OCI-LY1 (cell line): ENCODE data around the gene DDR2.

Experiments used
- H2AFZ ChIP-seq: fragments of 200-600 bp; sonication (generic), shearing (Covaris generic); 2 replicates; pipeline ENCODE4 v1.6.0; 2014; ENCODE audit warnings: antibody characterized with exemption, mild to moderate bottlenecking, low read length
- H3F3A ChIP-seq: fragments of 200-600 bp; sonication (generic), shearing (Covaris generic); 2 replicates; pipeline ENCODE4 v1.6.0; 2014; ENCODE audit warnings: mild to moderate bottlenecking, antibody characterized with exemption, low read length, moderate library complexity; ENCODE audit not compliant: insufficient read depth
- H3K27ac ChIP-seq: fragments of 200-600 bp; sonication (generic); 2 replicates; pipeline ENCODE4 v1.5.1; 2014; ENCODE audit warnings: low read length, mixed run types, mild to moderate bottlenecking, low read depth; ENCODE audit not compliant: poor library complexity, severe bottlenecking
- H3K27me3 ChIP-seq: fragments of 200-600 bp; sonication (generic); 2 replicates; pipeline ENCODE4 v1.6.0; 2014; ENCODE audit warnings: antibody characterized with exemption, mild to moderate bottlenecking, low read length, moderate library complexity; ENCODE audit not compliant: insufficient read depth
- H3K36me3 ChIP-seq: fragments of 200-600 bp; sonication (generic); 2 replicates; pipeline ENCODE4 v1.6.1; 2014; ENCODE audit warnings: mild to moderate bottlenecking, antibody characterized with exemption, low read length, moderate library complexity, mixed read lengths; ENCODE audit not compliant: insufficient read depth
- H3K4me1 ChIP-seq: fragments of 200-600 bp; sonication (generic); 2 replicates; pipeline ENCODE4 v1.5.1; 2014; ENCODE audit warnings: mild to moderate bottlenecking, low read length, moderate library complexity; ENCODE audit not compliant: insufficient read depth, severe bottlenecking
- H3K4me2 ChIP-seq: fragments of 200-600 bp; sonication (generic), shearing (Covaris generic); 2 replicates; pipeline ENCODE4 v1.6.1; 2014; ENCODE audit warnings: low read length
- H3K4me3 ChIP-seq: fragments of 200-600 bp; sonication (generic); 2 replicates; pipeline ENCODE4 v1.5.1; 2014; ENCODE audit warnings: low read length, low read depth, mild to moderate bottlenecking, mixed read lengths; ENCODE audit not compliant: poor library complexity, severe bottlenecking
- H3K79me2 ChIP-seq: fragments of 200-600 bp; shearing (Covaris generic); 2 replicates; pipeline ENCODE4 v1.6.1; 2016; ENCODE audit warnings: mixed run types, low read length, mixed read lengths; ENCODE audit not compliant: insufficient read depth
- H3K9ac ChIP-seq: fragments of 200-600 bp; sonication (generic), shearing (Covaris generic); 2 replicates; pipeline ENCODE4 v1.6.1; 2014; ENCODE audit warnings: mild to moderate bottlenecking, low read length, mixed read lengths
- H3K9me2 ChIP-seq: fragments of 200-600 bp; sonication (generic), shearing (Covaris generic); 2 replicates; pipeline ENCODE4 v1.6.1; 2014; ENCODE audit warnings: low read depth, mild to moderate bottlenecking, low read length, mixed read lengths
- H3K9me3 ChIP-seq: fragments of 200-600 bp; shearing (Covaris generic); 2 replicates; pipeline ENCODE4 v1.6.1; 2014; ENCODE audit warnings: low read length, mixed read lengths
- H4K20me1 ChIP-seq: fragments of 200-600 bp; sonication (generic), shearing (Covaris generic); 2 replicates; pipeline ENCODE4 v1.6.0; 2016; ENCODE audit warnings: mild to moderate bottlenecking, low read length; ENCODE audit not compliant: insufficient read depth
- CTCF ChIP-seq: fragments of 200-600 bp; sonication (generic), shearing (Covaris generic); IDR thresholded peaks from 2 replicates; pipeline ENCODE4 v1.5.1; 2017; ENCODE audit warnings: mild to moderate bottlenecking, antibody characterized with exemption, low read length, moderate library complexity, mixed read lengths
- EZH2 ChIP-seq: fragments of 200-600 bp; sonication (generic), shearing (Covaris generic); IDR thresholded peaks from 2 replicates; pipeline ENCODE4 v1.8.0; 2017; ENCODE audit warnings: borderline replicate concordance, mixed run types, mild to moderate bottlenecking, antibody characterized with exemption, low read length, moderate library complexity, mixed read lengths

Gene DDR2

GRCh38 chr1:162616848-162617247 is 15.4 kb upstream of the DDR2 start:
- H3F3A ChIP-seq, result no peaks in the 10 kb centered on the region
- H3K9me3 ChIP-seq, result peaks cover 11% of the 10 kb centered on the region
- no peaks in the 10 kb centered on the region for H4K20me1 ChIP-seq
- H3K4me1 ChIP-seq, result no peaks in the 10 kb centered on the region
- H3K4me2 ChIP-seq, result no peak overlapping the region
- H3K79me2 ChIP-seq, result no peaks in the 10 kb centered on the region
- no peaks in the 10 kb centered on the region for H3K27me3 ChIP-seq
- H3K4me3 ChIP-seq, result no peak overlapping the region
- H3K27ac ChIP-seq, result no peak overlapping the region
- H3K9me2 ChIP-seq, result no peaks in the 10 kb centered on the region
- H3K36me3 ChIP-seq, result no peaks in the 10 kb centered on the region; the same call in 1 of the 2 replicates
- H3K9ac ChIP-seq, result no peak overlapping the region
- TF ChIP-seq CTCF (no peak), EZH2 (no peak)
- H2AFZ ChIP-seq, result no peak overlapping the region

GRCh38 chr1:162617513-162617912 is 14.8 kb upstream of the DDR2 start:
- no peak overlapping the region for H3K4me3 ChIP-seq
- no peaks in the 10 kb centered on the region for H4K20me1 ChIP-seq
- no peak overlapping the region for H2AFZ ChIP-seq
- H3K4me2 ChIP-seq, result no peak overlapping the region
- no peaks in the 10 kb centered on the region for H3K27me3 ChIP-seq
- no peak overlapping the region for H3K9ac ChIP-seq
- TF ChIP-seq EZH2 (no peak), CTCF (no peak)
- H3F3A ChIP-seq, result no peaks in the 10 kb centered on the region
- peaks cover 11% of the 10 kb centered on the region for H3K9me3 ChIP-seq
- no peak overlapping the region for H3K27ac ChIP-seq
- H3K4me1 ChIP-seq, result no peaks in the 10 kb centered on the region
- H3K9me2 ChIP-seq, result no peaks in the 10 kb centered on the region
- no peaks in the 10 kb centered on the region; the same call in 1 of the 2 replicates for H3K36me3 ChIP-seq
- H3K79me2 ChIP-seq, result no peaks in the 10 kb centered on the region

- Histone ChIP-seq H2AFZ (no peak overlapping the region), H3K4me1 (no peaks in the 10 kb centered on the region), H3K9ac (no peak overlapping the region), H3K4me2 (no peak overlapping the region), H3K27ac (no peak overlapping the region), H4K20me1 (no peaks in the 10 kb centered on the region), H3F3A (no peaks in the 10 kb centered on the region), H3K9me2 (no peaks in the 10 kb centered on the region), H3K9me3 (peaks cover 11% of the 10 kb centered on the region), H3K4me3 (no peak overlapping the region), H3K36me3 (no peaks in the 10 kb centered on the region; the same call in 1 of the 2 replicates), H3K27me3 (no peaks in the 10 kb centered on the region), H3K79me2 (no peaks in the 10 kb centered on the region)
- TF ChIP-seq EZH2 (no peak), CTCF (no peak)
Measured at GRCh38 chr1:162619076-162619475, 13.2 kb upstream of the DDR2 start.
